Colon (tissue), 2 donors: Measurements from ENCODE around the gene GSTM4.
"Not testable (repeated sequence)": the region's sequence is repeated elsewhere in the genome, so short reads cannot be mapped to it uniquely, and the experiment has no call there.

Experiments
- FAIRE-seq: peaks from 2 replicates; lab custom pipeline; 2012; peaks lifted over from hg19 to GRCh38; lab: Jason Lieb, UNC
- donor health status: control.
- donor health status: control.

GSTM4 gene

DNA sequence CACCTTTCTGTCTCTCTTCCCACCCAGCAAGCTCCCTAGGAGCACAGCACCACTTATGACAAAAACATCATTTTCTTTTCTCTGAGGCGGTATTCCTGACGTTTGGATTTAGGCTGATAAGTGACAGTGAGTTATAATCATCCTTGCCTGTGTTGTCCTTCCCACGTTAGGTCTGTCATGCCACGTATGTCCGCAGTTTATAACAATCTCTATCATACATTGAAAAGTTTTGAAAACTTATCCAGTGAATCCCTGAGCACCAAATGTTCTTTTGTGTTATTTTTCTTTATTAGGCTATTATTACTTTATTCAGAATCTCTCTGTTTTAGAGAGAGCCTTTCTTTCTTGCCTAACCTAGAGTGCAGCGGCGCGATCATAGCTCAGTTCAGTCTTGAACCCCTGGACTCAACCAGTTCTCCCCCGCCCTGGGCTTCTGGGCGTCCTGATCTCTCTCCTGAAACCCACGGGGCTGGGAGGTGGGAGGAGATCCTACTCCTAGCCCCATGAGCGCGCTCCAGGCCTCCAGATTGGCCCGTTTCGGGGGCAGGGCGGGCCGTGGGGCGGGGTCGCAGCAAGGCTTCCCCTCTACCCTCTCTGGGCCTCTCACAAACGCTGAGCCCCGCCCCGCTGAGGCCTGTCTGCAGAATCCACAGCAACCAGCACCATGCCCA lies 11.7 kb downstream of the GSTM4 start, which contains the start of gene GSTM2:
Gene GSTM2 (plus strand): TSS at position 606 of the 671 bp plus-strand sequence. CDS start 59 bp downstream, at position 665.
- FAIRE-seq: no peak

- FAIRE-seq: no peak
Measured at GRCh38 chr1:109668123-109668775, 12.3 kb downstream of the GSTM4 start.

GRCh38 chr1:109669246-109669948 lies 13.5 kb downstream of the GSTM4 start:
- FAIRE-seq: no peak

- FAIRE-seq: not testable (repeated sequence)
Measured at GRCh38 chr1:109669949-109670302, 14.0 kb downstream of the GSTM4 start.

- FAIRE-seq: no peak
Measured at GRCh38 chr1:109671067-109671466, 15.2 kb downstream of the GSTM4 start.

GRCh38 chr1:109673861-109674260 lies 18.0 kb downstream of the GSTM4 start:
- not testable (repeated sequence) for FAIRE-seq

DNA sequence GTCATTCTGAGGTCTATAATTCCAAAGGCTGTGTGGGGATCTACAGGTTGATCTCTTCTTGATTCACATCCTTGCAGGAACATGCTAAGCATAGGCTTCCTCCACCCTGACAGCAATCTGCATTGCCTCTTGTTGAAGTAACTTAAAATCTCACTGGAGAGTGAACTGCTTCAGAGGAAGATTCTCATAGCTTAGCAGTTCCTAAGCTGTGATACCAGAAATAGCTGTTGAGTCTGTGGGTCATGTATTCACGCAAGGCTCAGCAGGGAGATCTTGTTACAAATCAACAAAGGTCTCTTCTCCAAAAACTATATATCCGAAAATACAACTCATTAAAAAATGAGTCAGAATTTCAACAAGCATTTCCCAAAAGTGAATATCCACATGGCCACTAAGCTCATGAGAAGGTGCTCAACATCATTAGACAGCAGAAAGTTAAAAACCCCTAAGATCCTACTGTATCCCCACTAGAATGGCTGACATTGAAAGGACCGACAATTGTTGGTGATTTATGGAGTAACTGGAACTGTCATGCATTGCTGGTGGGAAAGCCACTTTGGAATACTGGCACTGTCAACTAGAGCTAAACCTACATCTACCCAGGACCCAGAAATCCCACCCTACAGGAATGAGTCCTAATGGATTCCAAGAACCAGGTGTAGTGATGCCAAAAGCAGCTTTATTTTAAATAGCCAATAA lies 20.9 kb downstream of the GSTM4 start:
- FAIRE-seq: not testable (repeated sequence)

DNA sequence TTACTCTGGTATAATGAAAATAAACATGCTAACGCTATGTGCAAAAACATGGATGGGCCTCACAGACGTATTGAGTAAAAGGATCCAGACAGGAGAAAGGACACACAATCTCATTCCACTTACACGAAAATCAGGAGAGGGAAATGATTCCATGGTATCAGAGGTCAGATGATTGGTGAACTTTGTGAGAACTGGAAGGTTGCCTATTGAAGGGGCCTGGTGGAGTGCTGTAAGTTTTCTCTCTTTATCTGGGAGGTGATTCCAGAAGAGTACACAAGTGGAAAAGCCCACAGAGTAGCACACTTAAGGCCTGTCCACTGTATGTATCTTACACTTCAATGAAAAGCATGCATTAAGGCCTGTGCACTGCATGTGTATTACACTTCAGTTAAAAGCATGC lies 21.6 kb downstream of the GSTM4 start:
- no peak for FAIRE-seq

GRCh38 chr1:109678637-109679036 lies 22.7 kb downstream of the GSTM4 start:
- FAIRE-seq: not testable (repeated sequence)

DNA sequence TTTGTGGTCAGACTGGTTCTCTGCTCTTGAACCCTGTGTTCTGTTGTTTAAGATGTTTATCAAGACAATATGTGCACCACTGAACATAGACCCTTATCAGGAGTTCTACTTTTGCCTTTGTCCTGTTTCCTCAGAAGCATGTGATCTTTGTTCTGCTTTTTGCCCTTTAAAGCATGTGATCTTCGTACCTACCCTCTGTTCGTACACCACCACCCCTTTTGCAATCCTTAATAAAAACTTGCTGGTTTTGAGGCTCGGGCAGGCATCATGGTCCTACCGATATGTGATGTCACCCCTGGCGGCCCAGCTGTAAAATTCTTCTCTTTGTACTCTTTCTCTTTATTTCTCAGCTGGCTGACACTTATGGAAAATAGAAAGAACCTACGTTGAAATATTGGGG lies 28.9 kb downstream of the GSTM4 start:
- not testable (repeated sequence) for FAIRE-seq

- FAIRE-seq: not testable (repeated sequence)
Measured at GRCh38 chr1:109685399-109685798, 29.5 kb downstream of the GSTM4 start.

- not testable (repeated sequence) for FAIRE-seq
Measured at GRCh38 chr1:109685890-109686289, 30.0 kb downstream of the GSTM4 start.

- FAIRE-seq: not testable (repeated sequence)
Measured at GRCh38 chr1:109687109-109687508, 31.2 kb downstream of the GSTM4 start.

DNA sequence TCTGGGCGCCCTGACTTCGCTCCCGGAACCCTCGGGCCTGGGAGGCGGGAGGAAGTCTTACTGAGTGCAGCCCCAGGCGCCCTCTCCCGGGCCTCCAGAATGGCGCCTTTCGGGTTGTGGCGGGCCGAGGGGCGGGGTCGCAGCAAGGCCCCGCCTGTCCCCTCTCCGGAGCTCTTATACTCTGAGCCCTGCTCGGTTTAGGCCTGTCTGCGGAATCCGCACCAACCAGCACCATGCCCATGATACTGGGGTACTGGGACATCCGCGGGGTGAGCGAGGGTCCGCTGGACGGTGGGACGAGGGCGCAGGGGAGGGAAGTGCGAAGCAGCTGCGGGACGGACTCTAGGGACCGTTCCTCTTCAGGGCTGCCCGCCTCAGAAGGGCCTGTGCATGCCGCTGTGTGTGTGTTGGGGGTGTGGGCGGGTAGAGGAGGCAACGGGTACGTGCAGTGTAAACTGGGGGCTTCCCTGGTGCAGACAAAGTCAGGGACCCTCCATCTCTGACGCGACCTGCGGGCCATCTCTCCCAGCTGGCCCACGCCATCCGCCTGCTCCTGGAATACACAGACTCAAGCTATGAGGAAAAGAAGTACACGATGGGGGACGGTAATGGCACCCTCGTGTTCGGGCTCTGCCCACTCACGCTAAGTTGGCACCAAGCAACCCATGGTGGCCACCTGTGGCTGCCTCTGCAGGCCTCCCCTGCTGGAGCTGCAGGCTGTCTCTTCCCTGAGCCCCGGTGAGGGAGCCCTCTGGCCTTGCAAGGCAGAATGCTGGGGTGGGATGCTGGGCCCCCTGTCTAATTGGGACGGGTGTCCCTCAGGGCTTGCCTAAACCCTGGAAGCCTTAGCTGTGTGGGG lies 32.0 kb downstream of the GSTM4 start, which contains the start of gene GSTM1:
Gene GSTM1 (plus strand): TSS at position 177 of the 859 bp plus-strand sequence. CDS start 57 bp downstream, at position 234.
- no peak for FAIRE-seq

GRCh38 chr1:109689844-109690405 lies 34.0 kb downstream of the GSTM4 start:
- no peak for FAIRE-seq

DNA sequence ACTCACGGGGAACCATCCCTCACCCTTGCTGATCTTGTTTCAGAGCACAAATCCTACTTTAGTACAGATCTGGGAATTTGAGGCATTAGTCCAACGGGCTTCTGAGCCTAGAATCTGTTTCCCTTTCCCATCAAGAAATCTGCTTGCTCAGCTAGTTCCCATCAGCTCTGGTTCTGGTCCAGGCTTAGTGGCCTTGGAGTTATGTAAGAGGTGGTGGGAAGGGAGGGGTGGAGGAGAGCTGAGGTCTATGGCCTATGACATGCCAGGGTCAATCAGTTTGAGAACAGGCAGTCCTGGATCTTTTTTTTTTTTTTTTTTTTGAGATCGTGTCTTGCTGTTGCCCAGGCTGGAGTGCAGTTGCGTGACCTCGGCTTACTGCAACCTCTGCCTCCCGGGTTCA lies 35.9 kb downstream of the GSTM4 start:
- no peak for FAIRE-seq

DNA sequence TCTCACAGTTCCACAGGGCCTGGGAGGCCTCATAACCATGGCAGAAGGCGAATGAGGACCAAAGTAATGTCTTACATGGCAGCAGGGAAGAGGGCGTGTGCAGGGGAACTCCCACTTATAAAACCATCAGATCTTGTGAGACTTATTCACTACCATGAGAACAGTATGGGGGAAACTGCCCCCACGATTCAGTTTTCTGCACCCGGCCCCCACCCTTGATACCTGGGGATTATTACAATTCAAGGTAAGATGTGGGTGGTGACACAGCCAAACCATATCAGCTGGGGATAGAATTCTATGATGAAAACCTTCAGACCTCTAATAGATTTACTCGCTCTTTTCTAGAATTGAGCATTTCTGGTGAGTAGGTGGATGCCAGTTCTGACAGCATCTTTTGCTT lies 38.5 kb downstream of the GSTM4 start:
- FAIRE-seq: not testable (repeated sequence)

DNA sequence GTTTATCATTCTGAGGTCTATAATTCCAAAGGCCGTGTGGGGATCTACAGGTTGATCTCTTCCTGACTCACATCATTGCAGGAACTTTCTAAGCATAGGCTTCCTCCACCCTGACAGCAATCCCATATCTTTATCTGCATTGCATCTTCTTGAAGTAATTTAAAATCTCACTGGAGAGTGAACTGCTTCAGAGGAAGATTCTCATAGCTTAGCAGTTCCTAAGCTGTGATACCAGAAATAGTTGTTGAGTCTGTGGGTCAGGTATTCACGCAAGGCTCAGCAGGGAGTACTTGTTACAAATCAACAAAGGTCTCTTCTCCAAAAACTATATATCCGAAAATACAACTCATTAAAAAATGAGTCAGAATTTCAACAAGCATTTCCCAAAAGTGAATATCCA lies 39.2 kb downstream of the GSTM4 start:
- not testable (repeated sequence) for FAIRE-seq

GRCh38 chr1:109697066-109697465 lies 41.2 kb downstream of the GSTM4 start:
- no peak for FAIRE-seq

DNA sequence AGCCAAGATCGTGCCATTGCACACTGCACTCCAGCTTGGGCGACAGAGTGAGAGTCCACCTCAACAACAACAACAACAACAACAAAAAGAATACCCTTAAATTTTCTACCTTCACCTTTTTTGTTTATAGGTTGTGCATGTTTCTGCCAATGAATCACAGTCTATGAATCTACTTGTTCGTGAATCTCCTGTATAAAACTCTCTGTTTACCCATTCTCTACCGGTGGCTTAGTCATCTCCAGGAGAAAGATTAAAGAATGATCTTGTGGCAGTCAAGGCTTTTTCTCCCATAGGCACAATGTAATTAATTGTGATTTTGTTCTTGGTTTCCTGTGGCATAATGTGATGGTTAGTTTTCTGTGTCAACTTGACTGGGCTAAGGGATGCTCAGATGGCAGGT lies 42.0 kb downstream of the GSTM4 start:
- not testable (repeated sequence) for FAIRE-seq

DNA sequence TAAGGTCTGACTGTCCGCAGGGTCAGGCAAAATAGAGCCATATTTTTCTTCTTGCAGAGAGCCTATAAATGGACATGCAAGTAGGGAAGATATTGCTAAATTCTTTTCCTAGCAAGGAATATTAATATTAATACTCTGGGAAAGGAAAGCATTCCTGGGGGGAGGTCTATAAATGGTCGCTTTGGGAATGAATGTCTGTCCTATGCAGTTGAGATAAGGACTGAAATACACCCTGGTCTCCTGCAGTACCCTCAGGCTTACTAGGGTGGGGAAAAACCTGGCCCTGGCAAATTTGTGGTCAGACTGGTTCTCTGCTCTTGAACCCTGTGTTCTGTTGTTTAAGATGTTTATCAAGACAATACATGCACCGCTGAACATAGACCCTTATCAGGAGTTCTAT lies 47.0 kb downstream of the GSTM4 start:
- FAIRE-seq: not testable (repeated sequence)
